Panc1 (cell line): ENCODE measurements around the gene KBTBD4. TPM values are rescaled to one million over a fixed set of nuclear protein-coding genes. Genes with fewer than 3 reads are reported as not detected.

ENCODE experiments used
- ATAC-seq: fragments of 200-7000 bp; cut with Tn5 transposase; 2 replicates; pipeline ENCODE4 v1.9.1; 2020; ENCODE audit warnings: mild to moderate bottlenecking, moderate library complexity
- BruUV-seq: library from RNA; stranded (reverse); fragments of 400-500 nt; replicated peaks from 2 replicates; lab custom pipeline; 2021; lab: Mats Ljungman, UMichigan
- CTCF ChIA-PET: fragments of 300-600 bp; sonication (Branson Sonifier 250); formaldehyde crosslinking; loops from one replicate; lab custom pipeline; 2022; ENCODE audit warnings: antibody characterized with exemption; lab: Charles Lee
- POLR2A ChIA-PET: fragments of 300-600 bp; sonication (Branson Sonifier 250); formaldehyde crosslinking; loops from one replicate; lab custom pipeline; 2022; ENCODE audit warnings: antibody characterized with exemption; lab: Charles Lee
- DNase-seq: peaks from one replicate; pipeline ENCODE4 v3.0.0-alpha.2; 2010; ENCODE audit warnings: low read depth, low spot score
- H3K27ac ChIP-seq: 2 replicates; pipeline ENCODE4 v1.5.1; 2011; ENCODE audit warnings: mild to moderate bottlenecking, low read length, inconsistent platforms
- H3K27me3 ChIP-seq: fragments of 200-500 bp; sonication (Bioruptor generic); 2 replicates; pipeline ENCODE4 v1.6.0; 2014; ENCODE audit warnings: low read length, inconsistent platforms; ENCODE audit not compliant: control insufficient read depth, insufficient read depth
- H3K36me3 ChIP-seq: fragments of 200-500 bp; sonication (Bioruptor generic); 2 replicates; pipeline ENCODE4 v1.5.1; 2014; ENCODE audit warnings: inconsistent platforms, mild to moderate bottlenecking, low read length, moderate library complexity; ENCODE audit not compliant: control insufficient read depth, insufficient read depth
- H3K4me1 ChIP-seq: 2 replicates; pipeline ENCODE4 v1.5.1; 2011; ENCODE audit warnings: inconsistent platforms, mild to moderate bottlenecking, low read length, moderate library complexity; ENCODE audit not compliant: control insufficient read depth, insufficient read depth
- H3K4me3 ChIP-seq, 2 experiments: 2 replicates each; pipeline ENCODE4 v1.5.1; 2011 to 2012; ENCODE audit warnings: low read depth in 2 of 2, low read length in 2 of 2, mild to moderate bottlenecking in 2 of 2, inconsistent platforms in 1 of 2, moderate library complexity in 1 of 2
- H3K9me3 ChIP-seq: fragments of 200-500 bp; sonication (Bioruptor generic); 2 replicates; pipeline ENCODE4 v1.5.1; 2014; ENCODE audit warnings: low read depth, mild to moderate bottlenecking, inconsistent platforms, low read length, moderate library complexity; ENCODE audit not compliant: control insufficient read depth, insufficient read depth
- CTCF ChIP-seq: fragments of 450-650 bp; IDR thresholded peaks from 2 replicates; pipeline ENCODE4 v1.5.1; 2017; ENCODE audit warnings: mild to moderate bottlenecking
- POLR2AphosphoS5 ChIP-seq: IDR thresholded peaks from 2 replicates; pipeline ENCODE4 v1.6.1; 2012; ENCODE audit warnings: mild to moderate bottlenecking, low read depth, low read length, moderate library complexity
- REST ChIP-seq, 2 experiments: IDR thresholded peaks; 2 replicates each; pipeline ENCODE4 v1.6.1; 2011 to 2012; ENCODE audit warnings: low read depth in 2 of 2, control low read depth in 1 of 2, low read length in 1 of 2, mild to moderate bottlenecking in 1 of 2, moderate library complexity in 1 of 2; ENCODE audit not compliant: insufficient read depth in 1 of 2
- SIN3A ChIP-seq: IDR thresholded peaks from 2 replicates; pipeline ENCODE4 v1.6.1; 2012; ENCODE audit warnings: low read depth, mild to moderate bottlenecking, low read length, moderate library complexity, borderline replicate concordance; ENCODE audit not compliant: insufficient read depth
- TCF7L2 ChIP-seq: IDR thresholded peaks from 2 replicates; pipeline ENCODE4 v1.6.1; 2011; ENCODE audit warnings: mild to moderate bottlenecking, low read depth, low read length, inconsistent platforms
- in situ Hi-C: cut with HindIII; loops from 2 replicates; pipeline ENCODE4 v1.10.0; 2016; ENCODE audit warnings: low sequenced_read_pairs, low pct_unique_long_range_greater_than_20kb
- intact Hi-C: fragments of 100-400 bp; cut with micrococcal nuclease; formaldehyde crosslinking; loops from one replicate; pipeline ENCODE4 v1.10.0; 2022; ENCODE audit not compliant: unreplicated experiment
- total RNA-seq: library from RNA; stranded (reverse); gene quantifications from one replicate; pipeline ENCODE4 v1.2.1, GENCODE V29; 2021; ENCODE audit not compliant: unreplicated experiment

The KBTBD4 gene
- total RNA-seq, 1 experiment from 2014 or later: 23.2 TPM

- intact Hi-C loops: no loop called here
- H3K9me3 ChIP-seq: no peaks in the 10 kb centered on the region
- in situ Hi-C loops: no loop called here
- DNase-seq: no peak
- no peak overlapping the region for H3K27ac ChIP-seq
- H3K27me3 ChIP-seq: peaks cover 6% of the 10 kb centered on the region; the same call in 1 of the 2 replicates
- H3K36me3 ChIP-seq: no peaks in the 10 kb centered on the region
- peaks cover 4% of the 10 kb centered on the region for H3K4me1 ChIP-seq
- no peak overlapping the region for H3K4me3 ChIP-seq
- CTCF ChIA-PET: no interaction called here
- no TSS peak for BruUV-seq
- TF ChIP-seq POLR2AphosphoS5 (no peak), REST (IDR thresholded peaks at IDR 0.05; ENCODE audit: insufficient read depth in 1 of 2, low read depth in 2 of 2, low read length in 1 of 2) (no peak), TCF7L2 (no peak), CTCF (no peak), SIN3A (no peak)
- POLR2A ChIA-PET: no interaction called here
- ATAC-seq: no peak
Measured at GRCh38 chr11:47591764-47592163, 13.0 kb upstream of the KBTBD4 start.

- H3K36me3 ChIP-seq: no peaks in the 10 kb centered on the region
- BruUV-seq: no TSS peak
- ChIA-PET CTCF (no interaction called here), POLR2A (no interaction called here)
- no peak overlapping the region for H3K4me3 ChIP-seq
- H3K27ac ChIP-seq: no peak overlapping the region
- no peaks in the 10 kb centered on the region for H3K9me3 ChIP-seq
- ATAC-seq: no peak
- no peak for DNase-seq
- peaks cover 6% of the 10 kb centered on the region; the same call in 1 of the 2 replicates for H3K27me3 ChIP-seq
- intact Hi-C loops: no loop called here
- H3K4me1 ChIP-seq: peaks cover 4% of the 10 kb centered on the region
- in situ Hi-C loops: no loop called here
- TF ChIP-seq TCF7L2 (no peak), SIN3A (no peak), REST (IDR thresholded peaks at IDR 0.05; ENCODE audit: insufficient read depth in 1 of 2, low read depth in 2 of 2, low read length in 1 of 2) (no peak), CTCF (no peak), POLR2AphosphoS5 (no peak)
Measured at GRCh38 chr11:47589977-47590861, 11.4 kb upstream of the KBTBD4 start.
